ENCODE data around the gene CAPN1. TPM values are rescaled to one million over a fixed set of nuclear protein-coding genes. Genes with fewer than 3 reads are reported as not detected.

CAPN1 gene
- total RNA-seq, 1 donor = 164 TPM

DNA sequence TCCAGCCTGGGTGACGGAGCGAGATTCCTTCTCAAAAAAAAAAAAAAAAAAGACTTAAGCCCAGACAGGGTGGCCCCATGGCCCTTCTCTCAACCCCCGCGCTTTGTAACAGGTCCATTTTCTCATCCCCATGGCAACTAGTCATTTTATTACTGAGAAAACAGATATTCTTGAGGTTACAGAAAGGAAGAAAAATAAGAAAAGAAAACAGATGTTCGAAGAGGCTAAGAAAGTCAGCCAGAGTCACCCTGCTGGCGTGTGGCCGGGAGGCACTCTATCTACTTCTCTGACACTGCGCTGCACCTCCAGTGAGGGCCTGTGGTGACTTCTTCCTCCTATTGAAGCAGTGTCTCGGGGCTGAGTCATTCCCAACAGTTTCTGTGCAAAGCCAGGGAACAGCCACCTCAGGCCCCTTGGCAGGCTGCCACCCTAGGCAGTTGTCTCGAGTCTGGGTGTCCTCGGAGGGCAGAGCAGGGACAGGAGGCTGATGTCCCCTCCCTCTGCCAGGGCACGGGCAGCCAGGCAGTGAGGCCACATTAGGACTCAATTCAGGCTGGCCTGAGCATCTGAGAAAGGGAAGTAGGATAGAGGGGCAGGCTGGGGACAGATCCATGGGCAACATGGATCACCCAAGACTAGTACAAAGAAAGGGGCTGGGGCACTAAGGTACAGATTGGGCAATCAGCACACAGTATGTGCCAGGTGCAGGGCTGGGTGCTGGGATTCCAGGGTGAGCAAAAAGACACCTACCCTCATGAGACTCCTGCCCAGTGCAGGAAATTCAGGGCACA, 31.0 kb upstream of the CAPN1 start:
- peak; percentile 71 for DNase-seq (ENCODE audit: low read depth)
- TF ChIP-seq, protein P1, sequence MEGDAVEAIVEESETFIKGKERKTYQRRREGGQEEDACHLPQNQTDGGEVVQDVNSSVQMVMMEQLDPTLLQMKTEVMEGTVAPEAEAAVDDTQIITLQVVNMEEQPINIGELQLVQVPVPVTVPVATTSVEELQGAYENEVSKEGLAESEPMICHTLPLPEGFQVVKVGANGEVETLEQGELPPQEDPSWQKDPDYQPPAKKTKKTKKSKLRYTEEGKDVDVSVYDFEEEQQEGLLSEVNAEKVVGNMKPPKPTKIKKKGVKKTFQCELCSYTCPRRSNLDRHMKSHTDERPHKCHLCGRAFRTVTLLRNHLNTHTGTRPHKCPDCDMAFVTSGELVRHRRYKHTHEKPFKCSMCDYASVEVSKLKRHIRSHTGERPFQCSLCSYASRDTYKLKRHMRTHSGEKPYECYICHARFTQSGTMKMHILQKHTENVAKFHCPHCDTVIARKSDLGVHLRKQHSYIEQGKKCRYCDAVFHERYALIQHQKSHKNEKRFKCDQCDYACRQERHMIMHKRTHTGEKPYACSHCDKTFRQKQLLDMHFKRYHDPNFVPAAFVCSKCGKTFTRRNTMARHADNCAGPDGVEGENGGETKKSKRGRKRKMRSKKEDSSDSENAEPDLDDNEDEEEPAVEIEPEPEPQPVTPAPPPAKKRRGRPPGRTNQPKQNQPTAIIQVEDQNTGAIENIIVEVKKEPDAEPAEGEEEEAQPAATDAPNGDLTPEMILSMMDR (IDR thresholded peaks at IDR 0.05; ENCODE audit: insufficient read depth, low read length) = no peak
- H3K4me3 ChIP-seq (ENCODE audit: low read depth, low read length) = peak overlapping the region; percentile 10

DNA sequence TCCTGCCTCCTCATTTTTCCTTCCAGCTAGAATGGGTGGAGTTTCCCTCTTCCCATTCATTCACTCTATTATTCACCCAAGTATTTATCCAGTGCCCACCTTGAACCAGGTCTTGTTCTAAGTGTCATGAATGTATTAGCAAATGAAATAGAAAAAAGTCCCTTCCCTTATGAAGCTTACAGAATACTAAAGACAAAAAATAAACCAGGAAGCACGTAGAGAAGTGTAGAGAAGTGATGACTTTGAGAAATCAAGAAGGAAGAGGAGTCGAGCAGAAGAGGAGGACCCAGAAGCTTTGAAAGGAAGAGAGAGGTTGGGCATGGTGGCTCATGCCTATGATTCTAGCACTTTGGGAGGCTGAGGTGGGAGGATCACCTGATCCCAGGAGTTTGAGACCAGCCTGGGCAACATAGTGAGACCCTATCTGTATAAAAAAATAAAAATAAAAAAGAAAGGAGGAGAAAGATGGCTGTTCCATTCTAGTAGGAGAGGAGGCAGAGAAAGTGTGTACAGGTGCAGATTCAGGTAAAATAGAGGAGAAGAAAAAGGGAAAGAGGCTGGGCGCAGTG, 30.3 kb upstream of the CAPN1 start:
- TF ChIP-seq, protein P1 (IDR thresholded peaks at IDR 0.05; ENCODE audit: insufficient read depth, low read length) = no peak
- H3K4me3 ChIP-seq (ENCODE audit: low read depth, low read length) = no peak overlapping the region
- no peak for DNase-seq (ENCODE audit: low read depth)

DNA sequence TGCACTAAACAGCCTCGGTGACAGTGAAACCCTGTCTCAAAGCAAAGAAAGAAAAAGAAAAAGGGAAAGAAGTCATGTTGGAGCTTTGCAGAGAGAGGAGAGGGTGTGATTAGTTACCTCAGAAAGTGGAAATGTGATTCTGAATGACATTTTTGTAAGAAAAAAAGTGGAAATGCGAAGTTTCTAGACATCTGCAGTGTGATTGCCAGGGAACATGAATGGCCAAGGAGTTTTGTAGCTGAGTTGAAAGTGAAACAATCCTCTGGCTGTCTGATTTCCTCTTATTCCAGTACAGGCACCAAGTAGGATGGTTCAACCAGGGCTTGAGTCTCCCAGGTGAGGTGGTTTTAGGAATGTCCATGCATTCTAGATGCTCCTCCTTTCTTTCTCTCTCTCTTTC, 29.6 kb upstream of the CAPN1 start:
- DNase-seq (ENCODE audit: low read depth) = no peak
- TF ChIP-seq, protein P1 (IDR thresholded peaks at IDR 0.05; ENCODE audit: insufficient read depth, low read length) = no peak
- H3K4me3 ChIP-seq (ENCODE audit: low read depth, low read length) = no peak overlapping the region

DNA sequence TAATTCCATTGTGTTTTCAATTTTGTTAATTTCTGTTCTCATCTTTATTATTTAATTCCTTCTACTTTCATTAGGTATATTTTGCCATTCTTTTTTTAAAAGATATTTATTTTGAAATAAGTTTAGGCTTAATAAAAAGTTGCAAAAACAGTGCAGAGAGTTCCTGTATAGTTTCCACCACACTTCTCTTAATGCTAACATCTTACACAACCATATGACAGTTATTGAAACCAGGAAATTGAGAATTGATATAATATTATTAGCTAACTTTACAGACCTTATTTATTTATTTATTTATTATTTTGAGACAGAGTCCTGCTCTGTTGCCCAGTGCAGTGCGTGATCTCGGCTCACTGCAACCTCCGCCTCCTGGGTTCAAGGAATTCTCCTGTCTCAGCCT, 25.5 kb upstream of the CAPN1 start:
- no peak for DNase-seq (ENCODE audit: low read depth)
- TF ChIP-seq, protein P1 (IDR thresholded peaks at IDR 0.05; ENCODE audit: insufficient read depth, low read length) = no peak
- H3K4me3 ChIP-seq (ENCODE audit: low read depth, low read length) = no peak overlapping the region

DNA sequence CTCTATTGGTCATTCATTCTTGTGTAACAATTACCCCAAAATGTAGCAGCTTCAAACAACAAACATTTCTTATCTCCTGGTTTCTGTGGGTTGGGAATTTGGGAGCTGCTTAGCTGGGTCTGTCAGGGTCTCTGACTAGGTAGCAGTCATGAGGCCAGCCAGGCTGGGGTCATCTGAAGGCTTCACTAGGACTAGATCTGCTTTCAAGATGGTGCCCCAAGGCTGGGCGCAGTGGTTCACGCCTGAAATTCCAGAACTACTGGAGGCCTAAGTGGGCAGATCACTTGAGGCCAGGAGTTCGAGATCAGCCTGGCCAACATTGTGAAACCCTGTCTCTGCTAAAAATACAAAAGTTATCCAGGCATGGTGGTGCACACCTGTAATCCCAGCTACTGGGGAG, 24.8 kb upstream of the CAPN1 start:
- no peak for DNase-seq (ENCODE audit: low read depth)
- TF ChIP-seq, protein P1 (IDR thresholded peaks at IDR 0.05; ENCODE audit: insufficient read depth, low read length) = no peak
- no peak overlapping the region for H3K4me3 ChIP-seq (ENCODE audit: low read depth, low read length)

DNA sequence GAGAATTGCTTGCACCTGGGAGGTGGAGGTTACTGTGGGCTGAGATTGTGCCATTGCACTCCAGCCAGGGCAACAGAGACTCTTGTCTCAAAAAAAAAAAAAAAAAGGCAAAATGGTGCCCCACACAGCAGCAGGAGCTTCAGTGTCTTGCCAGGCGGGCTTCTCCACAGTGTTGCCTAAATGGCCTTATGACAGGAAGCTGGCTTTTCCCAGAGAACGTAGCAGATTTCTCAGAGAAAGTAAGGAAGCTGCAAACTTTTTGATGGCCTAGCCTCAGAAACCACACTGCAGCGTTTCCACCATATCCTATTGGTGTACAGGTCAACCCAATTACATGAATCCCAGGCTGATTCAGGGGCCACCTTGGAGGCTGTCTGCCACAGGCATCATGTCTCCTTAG, 24.4 kb upstream of the CAPN1 start:
- TF ChIP-seq, protein P1 (IDR thresholded peaks at IDR 0.05; ENCODE audit: insufficient read depth, low read length) = no peak
- H3K4me3 ChIP-seq (ENCODE audit: low read depth, low read length) = no peak overlapping the region
- DNase-seq (ENCODE audit: low read depth) = no peak

Measured in fibroblast of the aortic adventitia (primary cell).